ENCODE results near the gene L3MBTL3. TPM values are rescaled to one million over a fixed set of nuclear protein-coding genes. Genes with fewer than 3 reads are reported as not detected.

Gene L3MBTL3
- total RNA-seq, 4 donors from 2014 or later, result 2.1 to 6.1 (median 5.9) TPM

DNA sequence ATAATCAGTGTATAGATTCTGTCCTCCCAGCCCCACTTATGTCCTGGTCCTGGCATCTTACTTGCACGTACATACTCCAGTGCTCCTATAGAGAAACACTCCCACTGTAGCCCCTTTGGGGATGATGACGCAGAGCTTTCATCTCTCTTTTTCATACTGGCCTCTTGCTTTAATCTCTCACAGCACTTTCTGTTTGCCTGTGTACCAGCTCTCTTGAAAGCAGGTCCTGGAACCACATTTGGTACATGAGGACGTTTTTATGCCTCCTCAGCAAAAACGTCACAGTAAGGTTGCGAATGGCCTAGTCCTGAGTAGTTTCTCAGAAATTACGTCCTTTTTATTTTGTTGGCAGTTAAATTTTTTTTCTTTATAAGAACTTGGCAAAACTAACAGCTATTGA lies 10.8 kb downstream of the L3MBTL3 start:
- no peak for TF ChIP-seq POLR2A (IDR thresholded peaks at IDR 0.05)
- TF ChIP-seq, protein P1, sequence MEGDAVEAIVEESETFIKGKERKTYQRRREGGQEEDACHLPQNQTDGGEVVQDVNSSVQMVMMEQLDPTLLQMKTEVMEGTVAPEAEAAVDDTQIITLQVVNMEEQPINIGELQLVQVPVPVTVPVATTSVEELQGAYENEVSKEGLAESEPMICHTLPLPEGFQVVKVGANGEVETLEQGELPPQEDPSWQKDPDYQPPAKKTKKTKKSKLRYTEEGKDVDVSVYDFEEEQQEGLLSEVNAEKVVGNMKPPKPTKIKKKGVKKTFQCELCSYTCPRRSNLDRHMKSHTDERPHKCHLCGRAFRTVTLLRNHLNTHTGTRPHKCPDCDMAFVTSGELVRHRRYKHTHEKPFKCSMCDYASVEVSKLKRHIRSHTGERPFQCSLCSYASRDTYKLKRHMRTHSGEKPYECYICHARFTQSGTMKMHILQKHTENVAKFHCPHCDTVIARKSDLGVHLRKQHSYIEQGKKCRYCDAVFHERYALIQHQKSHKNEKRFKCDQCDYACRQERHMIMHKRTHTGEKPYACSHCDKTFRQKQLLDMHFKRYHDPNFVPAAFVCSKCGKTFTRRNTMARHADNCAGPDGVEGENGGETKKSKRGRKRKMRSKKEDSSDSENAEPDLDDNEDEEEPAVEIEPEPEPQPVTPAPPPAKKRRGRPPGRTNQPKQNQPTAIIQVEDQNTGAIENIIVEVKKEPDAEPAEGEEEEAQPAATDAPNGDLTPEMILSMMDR (IDR thresholded peaks at IDR 0.05 in 4 of 5, conservative IDR thresholded peaks at IDR 0.05 in 1 of 5), result no peak
- Histone ChIP-seq H3K9me3 (no peaks in the 10 kb centered on the region), H3K4me1 (no peaks in the 10 kb centered on the region), H3K4me3 (no peak overlapping the region), H3K36me3 (no peaks in the 10 kb centered on the region), H3K27me3 (no peaks in the 10 kb centered on the region), H3K27ac (no peak overlapping the region)
- DNase-seq, result no peak
- intact Hi-C loops (cut with DNase I; ENCODE audit: low total_unique reads) (loop anchor here (10.0 kb wide), 1 partner anchor 534 kb away; no protein-coding TSS in a partner anchor), in situ Hi-C loops (cut with MboI; ENCODE audit: low sequenced_read_pairs in 4 of 4) (loop anchor here (10.0 kb wide), 3 partner anchors 144 to 434 kb away; no protein-coding TSS in a partner anchor)
- ATAC-seq, result no peak

DNA sequence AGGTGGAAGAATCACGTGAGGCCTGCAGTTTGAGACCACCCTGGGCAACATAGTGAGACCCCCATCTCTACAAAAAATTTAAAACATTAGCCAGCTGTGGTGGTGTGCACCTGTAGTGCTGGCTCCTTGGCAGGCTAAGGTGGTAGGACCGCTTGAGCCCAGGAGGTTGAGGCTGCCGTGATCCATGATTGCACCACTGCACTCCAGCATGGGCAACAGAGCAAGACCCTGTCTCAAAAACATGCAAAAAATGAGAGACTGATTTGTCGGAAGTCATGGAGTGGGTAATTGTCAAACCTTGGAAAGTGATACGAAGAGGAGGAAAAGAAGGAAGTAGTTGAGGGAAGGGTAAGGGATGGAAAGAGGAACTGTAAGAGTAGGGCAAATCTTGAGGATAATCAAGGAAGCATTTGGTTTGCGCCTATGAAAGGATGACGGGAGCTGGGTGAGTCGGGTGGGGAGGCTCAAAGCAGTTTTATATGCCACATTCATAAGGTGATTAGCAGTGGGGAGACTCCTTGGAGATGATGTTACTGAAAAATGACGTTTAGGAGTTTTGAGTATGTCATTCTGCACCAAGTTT lies 14.5 kb downstream of the L3MBTL3 start:
- Histone ChIP-seq H3K4me1 (no peaks in the 10 kb centered on the region), H3K36me3 (no peaks in the 10 kb centered on the region), H3K27me3 (no peaks in the 10 kb centered on the region), H3K27ac (no peak overlapping the region), H3K9me3 (no peaks in the 10 kb centered on the region), H3K4me3 (no peak overlapping the region)
- DNase-seq (no peak), ATAC-seq (no peak)
- TF ChIP-seq POLR2A (IDR thresholded peaks at IDR 0.05), result no peak
- in situ Hi-C loops (cut with MboI; ENCODE audit: low sequenced_read_pairs in 4 of 4) (no loop called here), intact Hi-C loops (cut with DNase I; ENCODE audit: low total_unique reads) (no loop called here)

GRCh38 chr6:130033949-130034348 lies 15.6 kb downstream of the L3MBTL3 start:
- Histone ChIP-seq H3K36me3 (no peaks in the 10 kb centered on the region), H3K27ac (no peak overlapping the region), H3K4me1 (no peaks in the 10 kb centered on the region), H3K9me3 (no peaks in the 10 kb centered on the region), H3K27me3 (no peaks in the 10 kb centered on the region), H3K4me3 (no peak overlapping the region)
- ATAC-seq, result no peak
- intact Hi-C loops (cut with DNase I; ENCODE audit: low total_unique reads) (no loop called here), in situ Hi-C loops (cut with MboI; ENCODE audit: low sequenced_read_pairs in 4 of 4) (no loop called here)
- TF ChIP-seq POLR2A (IDR thresholded peaks at IDR 0.05), result no peak
- TF ChIP-seq, protein P1 (IDR thresholded peaks at IDR 0.05 in 4 of 5, conservative IDR thresholded peaks at IDR 0.05 in 1 of 5), result no peak
- DNase-seq, result no peak

- no peak overlapping the region for H3K4me3 ChIP-seq
- H3K36me3 ChIP-seq, result no peaks in the 10 kb centered on the region
- no peaks in the 10 kb centered on the region for H3K4me1 ChIP-seq
- no peak for DNase-seq
- no peaks in the 10 kb centered on the region for H3K27me3 ChIP-seq
- in situ Hi-C loops (cut with MboI; ENCODE audit: low sequenced_read_pairs in 4 of 4) (no loop called here), intact Hi-C loops (cut with DNase I; ENCODE audit: low total_unique reads) (no loop called here)
- TF ChIP-seq, protein P1 (IDR thresholded peaks at IDR 0.05 in 4 of 5, conservative IDR thresholded peaks at IDR 0.05 in 1 of 5), result no peak
- no peak for TF ChIP-seq POLR2A (IDR thresholded peaks at IDR 0.05)
- no peaks in the 10 kb centered on the region for H3K9me3 ChIP-seq
- no peak overlapping the region for H3K27ac ChIP-seq
- ATAC-seq, result no peak
These were observed 16.2 kb downstream of the L3MBTL3 start for GRCh38 chr6:130034378-130035146.

DNA sequence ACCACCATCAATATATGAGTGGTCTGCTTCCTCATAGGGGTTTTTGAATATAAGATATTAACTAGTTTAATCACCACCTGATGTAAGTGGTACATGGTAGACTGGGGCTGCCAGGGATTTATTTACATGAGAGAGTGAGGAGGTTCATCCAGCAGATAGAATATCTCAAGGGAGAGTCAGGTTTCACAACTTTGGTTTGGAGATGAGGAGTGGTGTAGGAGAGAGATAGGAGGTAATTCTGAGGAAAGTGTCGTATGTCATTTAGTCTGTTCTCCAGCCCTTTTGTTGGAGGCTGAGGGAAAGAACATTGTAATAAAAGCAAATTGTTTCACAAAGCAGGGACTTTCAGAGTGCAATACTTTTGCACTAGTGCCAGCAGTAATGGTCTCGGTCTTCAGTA lies 16.8 kb downstream of the L3MBTL3 start:
- Histone ChIP-seq H3K27me3 (no peaks in the 10 kb centered on the region), H3K27ac (no peak overlapping the region), H3K36me3 (no peaks in the 10 kb centered on the region), H3K9me3 (no peaks in the 10 kb centered on the region), H3K4me3 (no peak overlapping the region), H3K4me1 (no peaks in the 10 kb centered on the region)
- TF ChIP-seq, protein P1 (IDR thresholded peaks at IDR 0.05 in 4 of 5, conservative IDR thresholded peaks at IDR 0.05 in 1 of 5), result no peak
- no peak for TF ChIP-seq POLR2A (IDR thresholded peaks at IDR 0.05)
- in situ Hi-C loops (cut with MboI; ENCODE audit: low sequenced_read_pairs in 4 of 4), result no loop called here
- intact Hi-C loops (cut with DNase I; ENCODE audit: low total_unique reads), result no loop called here
- ATAC-seq (no peak), DNase-seq (no peak)
